PFSK-1 (cell line): ENCODE data around the gene DCLRE1A.

Source experiments
- FOXP2 ChIP-seq: optimal IDR thresholded peaks from 2 replicates; pipeline ENCODE3; 2011; ENCODE audit warnings: borderline replicate concordance, control low read depth, inconsistent platforms; ENCODE audit not compliant: insufficient read depth; ENCODE audit errors: extremely low read length, extremely low read depth
- POLR2AphosphoS5 ChIP-seq: IDR thresholded peaks from 2 replicates; pipeline ENCODE4 v1.6.1; 2012; ENCODE audit warnings: low read depth, mild to moderate bottlenecking, control low read depth, low read length, moderate library complexity
- SIN3A ChIP-seq: IDR thresholded peaks from 2 replicates; pipeline ENCODE4 v1.6.1; 2012; ENCODE audit warnings: mild to moderate bottlenecking, low read length, moderate library complexity, borderline replicate concordance; ENCODE audit not compliant: insufficient read depth
- TAF1 ChIP-seq: IDR thresholded peaks from 2 replicates; pipeline ENCODE4 v1.6.1; 2012; ENCODE audit warnings: low read length, control low read depth, borderline replicate concordance; ENCODE audit not compliant: insufficient read depth
- TF ChIP-seq, protein P1 (sequence below), 2 experiments: IDR thresholded peaks; 2 replicates each; pipeline versions ENCODE4 v1.6.1 to v1.8.0; 2011 to 2012; ENCODE audit warnings: low read depth in 2 of 2, low read length in 2 of 2, control low read depth in 1 of 2, inconsistent platforms in 1 of 2, mild to moderate bottlenecking in 1 of 2, moderate library complexity in 1 of 2; ENCODE audit not compliant: insufficient read depth in 1 of 2

DCLRE1A gene

DNA sequence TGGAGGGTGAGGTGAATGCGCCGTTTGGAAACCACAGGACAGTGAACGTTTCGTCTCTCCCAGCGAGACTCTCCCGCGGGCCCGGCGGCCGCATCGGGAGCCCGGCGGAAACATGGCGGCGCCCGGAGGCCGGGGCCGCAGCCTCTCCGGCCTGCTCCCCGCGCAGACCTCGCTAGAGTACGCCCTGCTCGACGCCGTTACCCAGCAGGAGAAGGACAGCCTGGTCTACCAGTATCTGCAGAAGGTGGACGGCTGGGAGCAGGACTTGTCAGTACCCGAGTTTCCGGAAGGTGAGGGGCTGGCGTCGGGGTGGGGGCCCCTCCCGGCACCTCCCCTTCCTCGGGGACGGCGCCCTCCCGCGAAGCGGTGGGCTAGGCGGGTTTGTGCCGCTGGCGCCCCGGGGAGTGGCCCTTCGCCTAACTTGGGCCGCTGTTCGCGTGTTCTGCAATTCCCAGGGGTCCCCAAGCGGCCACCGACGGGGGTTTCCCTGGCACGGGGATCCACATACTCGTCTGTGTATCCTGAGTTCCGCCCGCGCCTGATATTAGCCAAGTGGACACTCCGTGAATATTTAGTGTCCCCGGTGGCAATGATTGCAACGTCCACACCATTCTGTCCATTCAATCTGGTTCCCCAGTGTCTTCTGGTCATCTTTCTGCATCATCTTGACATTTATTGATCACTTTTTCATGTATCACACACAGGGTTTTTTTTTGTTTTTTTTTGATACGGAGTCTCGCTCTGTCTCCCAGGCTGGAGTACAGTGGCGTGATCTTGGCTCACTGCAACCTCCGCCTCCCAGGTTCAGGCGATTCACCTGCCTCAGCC lies 1.1 kb upstream of the DCLRE1A start:
- no peak for TF ChIP-seq POLR2AphosphoS5
- TF ChIP-seq SIN3A = no peak
- TF ChIP-seq, protein P1, sequence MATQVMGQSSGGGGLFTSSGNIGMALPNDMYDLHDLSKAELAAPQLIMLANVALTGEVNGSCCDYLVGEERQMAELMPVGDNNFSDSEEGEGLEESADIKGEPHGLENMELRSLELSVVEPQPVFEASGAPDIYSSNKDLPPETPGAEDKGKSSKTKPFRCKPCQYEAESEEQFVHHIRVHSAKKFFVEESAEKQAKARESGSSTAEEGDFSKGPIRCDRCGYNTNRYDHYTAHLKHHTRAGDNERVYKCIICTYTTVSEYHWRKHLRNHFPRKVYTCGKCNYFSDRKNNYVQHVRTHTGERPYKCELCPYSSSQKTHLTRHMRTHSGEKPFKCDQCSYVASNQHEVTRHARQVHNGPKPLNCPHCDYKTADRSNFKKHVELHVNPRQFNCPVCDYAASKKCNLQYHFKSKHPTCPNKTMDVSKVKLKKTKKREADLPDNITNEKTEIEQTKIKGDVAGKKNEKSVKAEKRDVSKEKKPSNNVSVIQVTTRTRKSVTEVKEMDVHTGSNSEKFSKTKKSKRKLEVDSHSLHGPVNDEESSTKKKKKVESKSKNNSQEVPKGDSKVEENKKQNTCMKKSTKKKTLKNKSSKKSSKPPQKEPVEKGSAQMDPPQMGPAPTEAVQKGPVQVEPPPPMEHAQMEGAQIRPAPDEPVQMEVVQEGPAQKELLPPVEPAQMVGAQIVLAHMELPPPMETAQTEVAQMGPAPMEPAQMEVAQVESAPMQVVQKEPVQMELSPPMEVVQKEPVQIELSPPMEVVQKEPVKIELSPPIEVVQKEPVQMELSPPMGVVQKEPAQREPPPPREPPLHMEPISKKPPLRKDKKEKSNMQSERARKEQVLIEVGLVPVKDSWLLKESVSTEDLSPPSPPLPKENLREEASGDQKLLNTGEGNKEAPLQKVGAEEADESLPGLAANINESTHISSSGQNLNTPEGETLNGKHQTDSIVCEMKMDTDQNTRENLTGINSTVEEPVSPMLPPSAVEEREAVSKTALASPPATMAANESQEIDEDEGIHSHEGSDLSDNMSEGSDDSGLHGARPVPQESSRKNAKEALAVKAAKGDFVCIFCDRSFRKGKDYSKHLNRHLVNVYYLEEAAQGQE (IDR thresholded peaks at IDR 0.05; ENCODE audit: insufficient read depth in 1 of 2, low read depth in 2 of 2, low read length in 2 of 2) = no peak
- TF ChIP-seq FOXP2 = no peak
- TF ChIP-seq TAF1 = no peak

DNA sequence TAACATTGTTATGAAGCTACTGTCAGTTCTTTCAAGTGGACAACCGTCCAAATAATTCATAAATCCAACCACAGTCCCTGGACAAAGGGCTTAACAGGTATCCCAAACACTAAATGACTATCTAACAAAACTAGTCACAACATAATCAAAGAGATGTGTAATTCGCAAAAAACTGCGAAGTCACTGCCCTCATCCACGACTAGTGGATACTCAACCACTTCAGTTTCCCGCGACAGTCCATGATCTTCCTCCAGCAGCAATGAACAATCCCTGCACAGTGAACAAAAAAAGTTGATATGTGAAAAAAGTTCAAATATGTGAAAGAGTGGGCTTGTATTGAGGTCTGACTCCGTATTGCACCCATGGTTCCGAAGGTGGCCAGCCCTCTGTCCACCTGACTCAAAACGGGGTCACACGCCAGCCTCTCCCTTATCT lies 287 bp downstream of the DCLRE1A start:
- TF ChIP-seq FOXP2 = no peak
- TF ChIP-seq POLR2AphosphoS5 = no peak
- no peak for TF ChIP-seq SIN3A
- TF ChIP-seq TAF1 = no peak
- TF ChIP-seq, protein P1 (IDR thresholded peaks at IDR 0.05; ENCODE audit: insufficient read depth in 1 of 2, low read depth in 2 of 2, low read length in 2 of 2) = no peak

DNA sequence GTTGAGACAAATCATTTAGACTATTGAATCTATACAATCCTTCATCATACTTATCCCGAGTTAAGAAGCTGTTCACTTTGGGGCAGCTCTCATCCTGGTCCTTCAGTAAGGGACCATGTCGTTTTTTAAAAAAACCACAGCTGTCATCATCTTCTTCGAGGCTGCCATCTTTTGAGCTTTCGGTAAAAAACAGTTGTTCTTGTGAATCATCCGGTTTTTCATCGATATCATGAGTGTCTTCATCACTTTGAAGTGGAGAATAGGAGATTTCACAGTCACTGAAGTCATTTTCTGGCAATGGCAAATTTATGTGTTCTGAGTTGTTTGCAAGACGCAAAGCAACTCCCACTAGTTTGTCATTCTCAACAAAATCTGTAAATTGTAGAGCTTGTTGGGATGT lies 3.9 kb downstream of the DCLRE1A start:
- TF ChIP-seq, protein P1 (IDR thresholded peaks at IDR 0.05; ENCODE audit: insufficient read depth in 1 of 2, low read depth in 2 of 2, low read length in 2 of 2) = no peak
- no peak for TF ChIP-seq FOXP2

DNA sequence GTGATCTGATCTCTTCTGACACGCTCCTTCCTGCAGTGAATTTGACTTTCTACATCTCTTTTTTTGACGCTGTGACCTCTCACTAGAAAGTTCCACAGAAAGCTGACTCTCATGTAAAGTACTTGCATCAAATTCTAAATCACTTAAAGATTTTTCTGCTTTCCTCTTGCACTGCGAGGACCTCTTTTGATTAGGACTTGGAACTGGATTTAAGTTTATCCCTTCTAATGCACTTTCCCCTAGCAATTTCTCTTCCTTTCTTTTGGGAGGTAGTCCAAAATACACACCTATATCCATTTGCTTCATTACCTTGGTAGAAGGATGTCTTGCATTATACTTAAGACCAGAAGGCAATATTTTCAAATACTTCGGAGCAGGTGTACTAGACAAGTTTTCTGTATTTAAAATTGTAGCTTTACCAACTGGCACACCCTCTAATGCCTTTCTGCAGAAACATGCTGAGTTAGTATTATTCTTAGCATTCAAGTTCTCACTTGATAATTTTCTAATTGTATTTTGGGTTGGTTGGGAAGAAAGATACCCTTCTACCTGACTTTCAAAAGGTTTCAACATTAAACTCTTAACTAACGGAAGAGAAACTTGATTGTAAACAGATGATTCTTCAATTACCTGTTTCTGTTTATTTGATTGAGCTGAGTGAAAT lies 4.6 kb downstream of the DCLRE1A start:
- no peak for TF ChIP-seq TAF1
- TF ChIP-seq, protein P1 (IDR thresholded peaks at IDR 0.05; ENCODE audit: insufficient read depth in 1 of 2, low read depth in 2 of 2, low read length in 2 of 2) = no peak
- TF ChIP-seq SIN3A = no peak
- TF ChIP-seq FOXP2 = no peak
- TF ChIP-seq POLR2AphosphoS5 = no peak

DNA sequence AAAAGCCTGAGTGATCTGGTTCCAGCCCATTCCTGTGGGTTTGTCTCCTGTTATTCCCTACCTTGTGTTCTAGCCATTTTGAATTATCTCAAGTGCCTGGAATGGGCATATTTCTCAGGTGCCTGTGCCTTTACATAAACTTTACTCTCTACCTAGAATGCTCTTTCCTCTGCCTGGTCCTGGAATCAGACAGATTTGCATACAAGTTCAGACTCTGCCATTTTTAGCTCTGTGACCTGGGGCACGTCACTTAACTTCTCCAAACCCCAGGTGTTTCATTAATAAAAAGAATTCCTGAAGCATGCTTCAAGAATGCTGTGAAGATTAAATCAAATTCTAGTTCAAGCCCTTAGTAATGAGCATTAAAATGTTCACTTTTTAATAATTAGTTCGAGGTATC lies 7.8 kb downstream of the DCLRE1A start:
- TF ChIP-seq, protein P1 (IDR thresholded peaks at IDR 0.05; ENCODE audit: insufficient read depth in 1 of 2, low read depth in 2 of 2, low read length in 2 of 2) = no peak
- TF ChIP-seq FOXP2 (no peak), TAF1 (no peak), POLR2AphosphoS5 (no peak), SIN3A (no peak)
